G401.6 (cell line): ENCODE measurements around the gene SPTLC3.

Experiments used
- FAIRE-seq: peaks from 2 replicates; lab custom pipeline; 2012; peaks lifted over from hg19 to GRCh38; lab: Jason Lieb, UNC

The SPTLC3 gene

DNA sequence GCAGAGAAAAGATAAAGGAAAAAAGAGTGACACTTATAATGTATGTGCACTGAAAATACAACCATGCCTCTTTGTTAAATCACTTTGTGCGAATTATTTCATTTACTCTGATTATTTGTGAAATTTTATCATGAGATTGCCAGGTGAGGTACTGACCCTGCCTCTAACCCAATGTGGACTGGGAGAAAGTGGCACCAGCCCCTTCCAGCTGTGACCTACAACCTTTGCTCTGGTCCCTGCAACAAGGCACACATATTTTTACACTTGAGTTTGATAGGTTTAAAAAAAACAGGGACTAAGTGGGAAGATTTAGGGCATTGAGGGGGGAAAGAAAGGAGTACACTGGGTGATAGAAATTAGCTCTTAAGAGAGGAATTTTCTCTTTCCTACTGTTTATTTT lies 132.0 kb downstream of the SPTLC3 start:
- FAIRE-seq, result no peak

GRCh38 chr20:13141546-13141945 lies 132.8 kb downstream of the SPTLC3 start:
- FAIRE-seq, result no peak

GRCh38 chr20:13142143-13142542 lies 133.4 kb downstream of the SPTLC3 start:
- FAIRE-seq, result no peak

- FAIRE-seq, result no peak
These were observed 138.5 kb downstream of the SPTLC3 start for GRCh38 chr20:13147071-13147963.

DNA sequence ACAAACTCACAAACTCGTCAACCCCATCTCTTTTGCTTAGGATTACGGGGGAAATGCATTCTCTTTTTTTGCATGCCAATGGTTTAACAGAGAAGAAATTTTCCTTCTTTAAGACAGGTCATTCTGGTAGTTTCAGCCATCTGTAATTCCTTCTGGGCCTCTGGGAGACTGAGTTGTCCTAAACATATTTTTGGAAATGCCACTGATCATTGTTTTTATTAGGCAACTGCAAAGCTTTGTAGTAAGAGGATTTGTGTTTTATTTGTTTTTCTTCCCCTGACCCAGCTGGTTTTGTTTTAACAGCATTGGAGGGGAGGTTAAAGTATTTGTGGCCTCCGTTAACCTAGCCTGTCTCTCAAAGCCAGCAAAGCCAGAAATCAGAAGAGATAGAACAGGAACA lies 139.2 kb downstream of the SPTLC3 start:
- FAIRE-seq, result no peak

DNA sequence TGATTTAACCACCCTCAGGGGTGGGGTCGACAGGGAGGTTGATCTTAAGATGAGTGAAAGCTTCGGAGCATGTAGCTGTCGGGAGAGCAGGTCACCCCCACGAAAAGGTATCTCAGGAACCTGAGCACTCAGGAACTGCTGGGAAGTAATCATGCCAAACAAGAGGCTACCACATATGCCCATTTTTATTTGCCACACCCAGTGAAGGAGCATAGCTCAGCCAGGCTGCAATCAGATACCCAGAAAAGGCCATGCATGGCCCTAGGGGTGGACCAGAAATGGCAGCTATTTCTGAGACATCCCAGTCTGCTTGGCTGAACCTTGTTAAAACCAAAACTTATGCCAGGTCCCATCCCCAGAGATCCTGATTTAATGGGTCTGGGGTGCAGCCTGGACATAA lies 139.6 kb downstream of the SPTLC3 start:
- no peak for FAIRE-seq

GRCh38 chr20:13148961-13149360 lies 140.2 kb downstream of the SPTLC3 start:
- no peak for FAIRE-seq

- FAIRE-seq, result no peak
These were observed 140.8 kb downstream of the SPTLC3 start for GRCh38 chr20:13149371-13150105.

- FAIRE-seq, result no peak
These were observed 149.6 kb downstream of the SPTLC3 start for GRCh38 chr20:13158369-13158768.

- FAIRE-seq, result no peak
These were observed 151.1 kb downstream of the SPTLC3 start for GRCh38 chr20:13159889-13160288.

DNA sequence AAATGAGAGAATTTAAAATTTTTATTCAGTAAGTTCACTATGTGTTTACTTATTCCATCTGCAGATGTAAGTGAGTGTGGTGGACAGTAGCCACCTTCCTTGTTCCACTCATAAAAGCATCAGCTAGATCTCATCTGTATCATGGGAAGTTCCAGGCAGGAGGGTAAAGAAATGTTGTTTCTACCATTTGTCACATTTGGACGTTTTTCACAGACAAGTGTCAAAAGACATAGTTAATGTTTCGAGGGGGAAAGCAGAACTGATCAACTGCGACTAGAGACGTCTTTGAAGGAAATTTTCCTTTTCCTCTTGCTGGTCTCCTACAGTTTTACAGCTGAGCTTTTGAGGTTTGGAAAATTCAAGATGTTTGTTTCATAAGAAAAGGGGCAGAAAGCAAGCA lies 156.4 kb downstream of the SPTLC3 start:
- no peak for FAIRE-seq

DNA sequence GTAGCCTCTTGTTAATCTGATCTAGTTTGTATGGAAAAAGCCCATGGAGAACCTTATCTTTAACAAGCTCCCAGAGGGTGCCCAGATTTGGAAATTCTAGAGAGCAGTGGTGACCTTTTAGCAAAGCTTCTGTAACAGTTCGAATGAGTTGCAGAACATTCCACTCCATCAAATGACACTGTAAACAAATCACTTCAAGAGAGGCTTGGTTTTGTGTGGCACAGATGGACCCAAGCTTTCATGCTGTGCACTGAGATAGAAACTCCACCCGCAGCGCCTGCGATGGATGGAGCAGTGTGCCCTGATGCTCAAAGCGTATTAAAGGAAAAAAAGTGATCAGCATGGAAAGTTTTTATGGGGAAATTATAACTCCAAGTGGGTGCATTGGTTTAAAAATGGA lies 157.2 kb downstream of the SPTLC3 start:
- no peak for FAIRE-seq

DNA sequence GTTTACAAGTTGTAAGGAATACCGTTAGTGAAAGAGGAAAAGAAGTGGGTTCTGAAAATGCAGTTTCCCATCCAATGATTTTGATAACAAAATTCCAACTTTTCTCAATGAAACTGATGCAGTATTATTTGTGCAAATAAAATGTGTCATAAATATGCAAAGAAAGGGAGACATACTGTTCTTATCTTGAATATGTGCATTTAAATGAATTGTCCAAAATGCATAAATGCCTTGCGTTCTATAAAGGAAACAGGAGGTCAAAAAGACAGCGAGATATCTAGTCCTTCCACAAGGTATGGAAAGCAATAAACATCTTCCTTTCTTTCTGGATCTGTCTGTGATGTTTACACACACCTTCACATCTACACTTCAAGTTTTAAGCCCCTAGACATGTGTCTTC lies 157.7 kb downstream of the SPTLC3 start:
- no peak for FAIRE-seq

- no peak for FAIRE-seq
These were observed 160.3 kb downstream of the SPTLC3 start for GRCh38 chr20:13169086-13169485.

DNA sequence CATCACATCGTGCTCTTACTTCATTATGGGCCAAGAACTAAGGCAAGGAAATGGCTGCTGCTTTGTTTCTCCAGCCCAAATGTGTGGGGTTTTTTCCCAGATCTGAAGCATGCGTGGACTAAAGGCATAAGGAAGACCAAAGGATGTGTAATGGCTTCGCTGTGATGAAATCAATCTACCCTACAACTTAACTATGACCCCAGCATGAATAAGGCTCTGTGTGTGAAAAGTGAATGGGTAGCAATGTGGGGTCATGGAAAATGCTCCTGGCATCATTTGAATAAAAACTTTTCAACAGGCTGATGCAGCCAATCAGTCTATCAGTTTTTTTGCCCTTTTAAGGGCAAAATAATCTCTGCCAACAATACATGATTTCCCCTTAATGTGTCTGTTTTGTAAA lies 162.0 kb downstream of the SPTLC3 start:
- no peak for FAIRE-seq

- no peak for FAIRE-seq
These were observed 164.4 kb downstream of the SPTLC3 start for GRCh38 chr20:13173201-13173600.

GRCh38 chr20:13174402-13174801 lies 165.6 kb downstream of the SPTLC3 start:
- FAIRE-seq, result no peak

DNA sequence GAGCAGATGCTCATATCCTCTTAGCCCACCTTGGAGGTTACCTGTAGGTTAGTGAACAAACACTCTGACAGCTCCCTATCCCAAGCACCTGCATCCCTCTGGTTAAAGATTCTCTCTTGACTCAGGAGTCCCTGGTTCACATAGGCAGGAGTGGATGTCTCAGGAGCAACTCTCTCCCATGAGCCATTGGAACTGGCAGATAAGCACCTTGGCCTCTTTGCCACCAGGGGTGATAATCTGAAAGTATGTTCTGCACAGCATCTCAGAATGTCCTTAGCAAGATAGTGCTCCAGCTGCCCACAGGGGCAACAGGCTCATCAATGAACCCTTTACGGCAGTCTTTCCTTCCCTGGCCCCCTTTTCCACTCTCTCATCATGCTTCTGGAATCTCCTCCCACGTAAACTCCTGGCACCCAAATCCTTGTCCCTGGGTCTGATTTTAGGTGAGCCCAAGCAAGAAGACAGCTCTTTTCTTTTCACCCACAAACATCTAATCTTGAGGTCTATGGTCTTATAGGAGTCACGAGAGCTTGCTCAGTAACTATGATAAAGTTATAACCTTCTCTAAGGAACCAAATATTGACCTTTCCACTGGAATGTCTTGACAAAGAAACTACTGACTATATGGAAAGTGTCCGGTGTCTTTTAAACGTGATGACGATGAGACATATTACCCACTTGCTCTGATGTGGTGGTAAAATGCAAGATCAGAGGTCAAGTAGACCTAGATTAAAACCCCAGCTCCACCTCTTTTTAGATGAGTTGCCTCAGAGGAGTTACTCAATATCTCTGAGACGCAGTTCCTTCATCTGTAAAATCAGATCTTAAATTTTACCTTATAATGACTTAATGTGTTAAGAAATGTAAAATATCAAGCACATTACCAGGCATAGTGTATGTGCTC lies 172.5 kb downstream of the SPTLC3 start:
- no peak for FAIRE-seq

DNA sequence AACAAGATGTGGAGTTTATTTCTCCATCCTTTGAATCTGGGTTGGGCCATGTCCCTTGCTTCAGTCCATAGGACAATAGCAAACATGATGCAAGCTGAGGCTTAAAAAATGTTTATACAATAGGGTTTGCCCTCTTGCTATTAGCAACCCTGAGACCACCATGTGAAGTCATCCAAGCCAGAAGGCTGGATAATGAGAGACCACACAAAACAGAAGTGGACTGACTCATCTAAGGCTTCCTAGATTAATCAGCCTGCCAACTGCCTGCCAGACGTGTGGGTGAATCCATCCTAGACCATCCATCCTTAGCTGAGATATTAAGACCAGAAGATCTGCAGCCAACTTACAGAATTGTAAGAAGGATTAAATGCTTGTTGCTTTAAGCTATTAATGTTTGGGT lies 174.2 kb downstream of the SPTLC3 start:
- no peak for FAIRE-seq

DNA sequence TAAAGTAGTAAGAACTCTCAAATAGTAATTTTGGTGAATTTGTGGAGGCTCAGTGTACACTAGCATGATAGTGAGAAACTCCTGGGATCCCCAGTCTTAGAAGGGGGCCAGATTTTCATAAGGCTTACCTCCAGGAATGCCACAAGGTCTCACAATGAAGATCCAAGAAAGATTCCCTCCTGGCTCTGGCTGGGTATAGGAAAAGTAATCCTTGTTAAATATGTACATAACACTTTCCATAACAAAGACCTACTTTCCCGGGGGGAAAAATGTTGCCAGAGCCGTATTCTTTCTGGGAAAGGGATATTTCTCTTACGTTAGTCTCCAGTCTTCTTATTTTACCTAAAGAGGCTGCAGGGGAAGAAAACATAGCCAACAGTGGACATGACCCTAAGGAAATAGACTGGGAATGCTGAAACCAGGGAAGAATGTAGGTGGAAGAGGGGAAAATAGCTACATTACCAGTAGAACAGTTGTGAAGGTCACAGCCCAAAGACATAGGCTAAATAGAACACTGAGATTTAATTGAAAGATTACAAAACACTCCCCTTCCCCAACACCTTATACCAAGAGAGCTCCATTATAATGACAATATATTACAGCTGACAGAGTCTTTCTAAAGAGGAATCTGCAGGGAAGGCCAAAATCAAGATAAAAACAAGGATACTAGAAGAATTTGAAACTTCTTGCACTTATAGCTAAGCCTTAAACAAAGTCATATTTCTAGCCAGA lies 177.4 kb downstream of the SPTLC3 start:
- no peak for FAIRE-seq

GRCh38 chr20:13187899-13188298 lies 179.1 kb downstream of the SPTLC3 start:
- no peak for FAIRE-seq

DNA sequence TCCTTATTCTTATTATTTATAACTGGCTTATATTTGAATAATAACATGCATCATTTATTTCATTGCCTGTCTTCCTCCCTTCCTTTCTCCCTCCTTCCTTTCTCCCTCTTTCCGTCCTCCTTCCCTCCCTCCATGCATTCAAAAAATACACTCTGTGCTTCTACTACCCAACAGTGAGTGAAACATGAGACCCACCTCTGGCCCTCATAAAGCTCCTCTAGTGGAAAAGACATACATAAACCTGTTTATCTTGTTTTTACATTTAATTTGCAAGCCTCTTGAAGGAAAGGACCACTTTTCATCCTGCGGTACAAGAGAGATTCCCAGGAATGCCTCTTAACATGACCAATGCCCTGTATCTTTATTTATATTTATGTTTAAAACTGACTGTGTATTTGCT lies 190.5 kb downstream of the SPTLC3 start:
- no peak for FAIRE-seq
